RPMI7951 (cell line): Measurements from ENCODE around the gene ACTRT1. TPM values are rescaled to one million over a fixed set of nuclear protein-coding genes. Genes with fewer than 3 reads are reported as not detected.
A peak's percentile ranks its signal among the peaks of the same experiment; 100 is the strongest.

ENCODE experiments used
- DNase-seq: peaks from one replicate; pipeline ENCODE4 v3.0.0-alpha.2; 2012; ENCODE audit warnings: low read depth
- total RNA-seq: library from RNA; depleted of rRNA; stranded (reverse); fragments of >200 nt; shearing (Covaris generic); gene quantifications from 2 replicates; pipeline ENCODE4 v1.2.3, GENCODE V29; 2014; rRNA removed

Gene ACTRT1
- not detected in 2 replicates for total RNA-seq

GRCh38 chrX:128052303-128052702 is at the start of gene ACTRT1:
Gene ACTRT1 (minus strand): TSS chrX:128052403. CDS start chrX:128052206, 197 bp downstream.
- no peak for DNase-seq

GRCh38 chrX:128078545-128078944 is 26.3 kb upstream of the ACTRT1 start:
- DNase-seq: no peak

- no peak for DNase-seq
These were observed 5.2 kb upstream of the ACTRT1 start for GRCh38 chrX:128057421-128057820.

GRCh38 chrX:128051526-128051925 is 677 bp downstream of the ACTRT1 start:
- DNase-seq: no peak

GRCh38 chrX:128035318-128035717 is 16.9 kb downstream of the ACTRT1 start:
- no peak for DNase-seq

GRCh38 chrX:128021566-128021965 is 30.6 kb downstream of the ACTRT1 start:
- DNase-seq: no peak

GRCh38 chrX:128020701-128021100 is 31.5 kb downstream of the ACTRT1 start:
- DNase-seq: peak; percentile 1

GRCh38 chrX:128019218-128019617 is 33.0 kb downstream of the ACTRT1 start:
- no peak for DNase-seq

GRCh38 chrX:128012015-128012414 is 40.2 kb downstream of the ACTRT1 start:
- no peak for DNase-seq

- DNase-seq: no peak
These were observed 44.3 kb downstream of the ACTRT1 start for GRCh38 chrX:128007882-128008281.
